CD4-positive, alpha-beta T cell (primary cell): Measurements from ENCODE around the gene PGAP2. TPM values are rescaled to one million over a fixed set of nuclear protein-coding genes. Genes with fewer than 3 reads are reported as not detected.
A peak's percentile ranks its signal among the peaks of the same experiment; 100 is the strongest.

Experiments
- ATAC-seq: fragments of 200-7000 bp; cut with Tn5 transposase; one replicate; pipeline ENCODE4 v1.10.0; 2022; ENCODE audit warnings: mild to moderate bottlenecking; ENCODE audit not compliant: poor library complexity
- CTCF ChIA-PET: fragments of 350-600 bp; sonication (Branson Sonifier 250); formaldehyde crosslinking; loops from one replicate; lab custom pipeline; 2021; ENCODE audit warnings: antibody characterized with exemption, inconsistent platforms; lab: Charles Lee
- POLR2A ChIA-PET: fragments of 350-600 bp; sonication (Branson Sonifier 250); formaldehyde crosslinking; loops from one replicate; lab custom pipeline; 2021; ENCODE audit warnings: antibody characterized with exemption, inconsistent platforms; lab: Charles Lee
- DNase-seq, 14 experiments: peaks; one replicate each; pipeline ENCODE4 v3.0.0-alpha.2; 2013 to 2020; ENCODE audit warnings: mixed read lengths in 2 of 14
- H3K27ac ChIP-seq, 2 donors: one replicate each; pipeline versions ENCODE4 v1.5.1 to v1.7.0; 2013; ENCODE audit warnings: low read length in 2 of 2, low read depth in 1 of 2, mild to moderate bottlenecking in 1 of 2
- H3K27me3 ChIP-seq, 2 experiments: 1 replicate in 1 of 2; 2 replicates in 1 of 2; pipeline versions ENCODE4 v1.6.1 to v1.7.0; 2013; ENCODE audit warnings: low read length in 2 of 2, control low read depth in 1 of 2, mild to moderate bottlenecking in 1 of 2, moderate library complexity in 1 of 2; ENCODE audit not compliant: insufficient read depth in 2 of 2, control insufficient read depth in 1 of 2
- H3K36me3 ChIP-seq: one replicate; pipeline ENCODE4 v1.6.1; 2013; ENCODE audit warnings: low read length, control low read depth; ENCODE audit not compliant: insufficient read depth
- H3K4me1 ChIP-seq: one replicate; pipeline ENCODE4 v1.6.1; 2013; ENCODE audit warnings: low read length, control low read depth; ENCODE audit not compliant: insufficient read depth
- H3K4me3 ChIP-seq: one replicate; pipeline ENCODE4 v1.5.1; 2013; ENCODE audit warnings: mild to moderate bottlenecking, low read length, moderate library complexity
- H3K9me3 ChIP-seq, 2 experiments: 1 replicate in 1 of 2; 2 replicates in 1 of 2; pipeline versions ENCODE4 v1.6.1 to v1.7.0; 2013; ENCODE audit warnings: low read length in 2 of 2, mild to moderate bottlenecking in 2 of 2, control low read depth in 1 of 2, moderate library complexity in 1 of 2; ENCODE audit not compliant: control insufficient read depth in 1 of 2, insufficient read depth in 1 of 2
- H3K27ac Mint-ChIP-seq: one replicate; pipeline ENCODE4 v1.8.0; 2020; ENCODE audit warnings: mixed read lengths
- H3K27me3 Mint-ChIP-seq: one replicate; pipeline ENCODE4 v1.8.0; 2021; ENCODE audit warnings: mixed read lengths
- H3K36me3 Mint-ChIP-seq: one replicate; pipeline ENCODE4 v1.8.0; 2021; ENCODE audit warnings: low read depth, mixed read lengths
- H3K4me1 Mint-ChIP-seq: one replicate; pipeline ENCODE4 v1.8.0; 2021; ENCODE audit warnings: low read depth, mixed read lengths
- H3K4me3 Mint-ChIP-seq: one replicate; pipeline ENCODE4 v1.8.0; 2020; ENCODE audit warnings: mild to moderate bottlenecking, mixed read lengths
- H3K9me3 Mint-ChIP-seq: one replicate; pipeline ENCODE4 v1.8.0; 2020; ENCODE audit warnings: mixed read lengths
- intact Hi-C, 2 experiments: fragments of 100-400 bp; cut with DNase I in 1 of 2; cut with micrococcal nuclease in 1 of 2; formaldehyde crosslinking; loops; one replicate each; pipeline versions ENCODE4 v1.15.1 to v1.9.0; 2023 to 2025; cut with DNase I, micrococcal nuclease
- total RNA-seq, 174 experiments: library from RNA in 2 of 174; stranded (reverse) in 2 of 174; gene quantifications; one replicate each; pipeline ENCODE4 v1.2.3 and lab custom pipeline; 2021 to 2026
- TF ChIP-seq, protein P1 (sequence below): fragments of 200-600 bp; IDR thresholded peaks from one replicate; pipeline ENCODE4 v1.8.0; 2022; ENCODE audit warnings: antibody characterized with exemption, mild to moderate bottlenecking

The PGAP2 gene
- total RNA-seq, 2 experiments from 2014 or later: 20.9 to 23.6 TPM

DNA sequence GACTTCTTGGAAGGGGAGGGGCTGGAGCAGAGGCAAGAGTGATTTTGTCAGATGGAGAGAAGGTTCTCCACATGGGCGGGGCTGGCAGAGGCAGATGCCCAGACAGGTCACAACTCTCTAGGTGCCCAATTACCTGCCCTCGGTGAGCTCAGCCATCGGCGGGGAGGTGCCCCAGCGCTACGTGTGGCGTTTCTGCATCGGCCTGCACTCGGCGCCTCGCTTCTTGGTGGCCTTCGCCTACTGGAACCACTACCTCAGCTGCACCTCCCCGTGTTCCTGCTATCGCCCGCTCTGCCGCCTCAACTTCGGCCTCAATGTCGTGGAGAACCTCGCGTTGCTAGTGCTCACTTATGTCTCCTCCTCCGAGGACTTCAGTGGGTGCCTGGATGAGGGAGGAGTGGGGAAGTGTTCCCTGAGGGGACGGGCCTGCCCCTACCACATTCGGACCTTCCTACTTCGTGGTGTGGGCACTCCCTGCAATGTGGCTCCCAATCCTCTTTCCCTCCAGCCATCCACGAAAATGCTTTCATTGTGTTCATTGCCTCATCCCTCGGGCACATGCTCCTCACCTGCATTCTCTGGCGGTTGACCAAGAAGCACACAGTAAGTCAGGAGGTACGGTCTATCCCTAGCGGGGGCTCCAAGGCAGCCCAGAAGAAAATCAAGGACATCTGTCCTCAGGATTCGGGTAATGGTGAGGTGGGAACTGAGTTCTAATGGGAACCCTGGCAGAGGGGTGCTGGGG, 15.6 kb downstream of the PGAP2 start:
- Mint-ChIP-seq H3K27me3 (no peaks in the 10 kb centered on the region), H3K36me3 (peaks cover 43% of the 10 kb centered on the region), H3K4me1 (peaks cover 38% of the 10 kb centered on the region), H3K4me3 (no peak overlapping the region), H3K27ac (peak overlapping the region; percentile 77), H3K9me3 (no peaks in the 10 kb centered on the region)
- Histone ChIP-seq H3K4me3 (no peak overlapping the region), H3K4me1 (peaks cover 28% of the 10 kb centered on the region), H3K9me3 (no peaks in the 10 kb centered on the region), H3K36me3 (peaks cover 33% of the 10 kb centered on the region), H3K27ac (no peak overlapping the region), H3K27me3 (no peaks in the 10 kb centered on the region)
- peak in 1 of 14 experiments; percentile 29 for DNase-seq
- no peak for ATAC-seq
- intact Hi-C loops: loop anchor here (1.0 to 2.0 kb wide), 2 partner anchors 15 to 58 kb away; no protein-coding TSS in a partner anchor
- ChIA-PET POLR2A (interaction anchor here (1.2 to 2.0 kb wide), 6 partner anchors 13 to 31 kb away, joined by 3 to 16 read pairs (median 12); partner anchors contain the start of gene RHOG), CTCF (interaction anchor here (2.0 kb wide), 1 partner anchor 31 kb away, joined by 9 read pairs; the partner anchor contains the start of gene STIM1)
- TF ChIP-seq, protein P1, sequence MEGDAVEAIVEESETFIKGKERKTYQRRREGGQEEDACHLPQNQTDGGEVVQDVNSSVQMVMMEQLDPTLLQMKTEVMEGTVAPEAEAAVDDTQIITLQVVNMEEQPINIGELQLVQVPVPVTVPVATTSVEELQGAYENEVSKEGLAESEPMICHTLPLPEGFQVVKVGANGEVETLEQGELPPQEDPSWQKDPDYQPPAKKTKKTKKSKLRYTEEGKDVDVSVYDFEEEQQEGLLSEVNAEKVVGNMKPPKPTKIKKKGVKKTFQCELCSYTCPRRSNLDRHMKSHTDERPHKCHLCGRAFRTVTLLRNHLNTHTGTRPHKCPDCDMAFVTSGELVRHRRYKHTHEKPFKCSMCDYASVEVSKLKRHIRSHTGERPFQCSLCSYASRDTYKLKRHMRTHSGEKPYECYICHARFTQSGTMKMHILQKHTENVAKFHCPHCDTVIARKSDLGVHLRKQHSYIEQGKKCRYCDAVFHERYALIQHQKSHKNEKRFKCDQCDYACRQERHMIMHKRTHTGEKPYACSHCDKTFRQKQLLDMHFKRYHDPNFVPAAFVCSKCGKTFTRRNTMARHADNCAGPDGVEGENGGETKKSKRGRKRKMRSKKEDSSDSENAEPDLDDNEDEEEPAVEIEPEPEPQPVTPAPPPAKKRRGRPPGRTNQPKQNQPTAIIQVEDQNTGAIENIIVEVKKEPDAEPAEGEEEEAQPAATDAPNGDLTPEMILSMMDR: no peak

DNA sequence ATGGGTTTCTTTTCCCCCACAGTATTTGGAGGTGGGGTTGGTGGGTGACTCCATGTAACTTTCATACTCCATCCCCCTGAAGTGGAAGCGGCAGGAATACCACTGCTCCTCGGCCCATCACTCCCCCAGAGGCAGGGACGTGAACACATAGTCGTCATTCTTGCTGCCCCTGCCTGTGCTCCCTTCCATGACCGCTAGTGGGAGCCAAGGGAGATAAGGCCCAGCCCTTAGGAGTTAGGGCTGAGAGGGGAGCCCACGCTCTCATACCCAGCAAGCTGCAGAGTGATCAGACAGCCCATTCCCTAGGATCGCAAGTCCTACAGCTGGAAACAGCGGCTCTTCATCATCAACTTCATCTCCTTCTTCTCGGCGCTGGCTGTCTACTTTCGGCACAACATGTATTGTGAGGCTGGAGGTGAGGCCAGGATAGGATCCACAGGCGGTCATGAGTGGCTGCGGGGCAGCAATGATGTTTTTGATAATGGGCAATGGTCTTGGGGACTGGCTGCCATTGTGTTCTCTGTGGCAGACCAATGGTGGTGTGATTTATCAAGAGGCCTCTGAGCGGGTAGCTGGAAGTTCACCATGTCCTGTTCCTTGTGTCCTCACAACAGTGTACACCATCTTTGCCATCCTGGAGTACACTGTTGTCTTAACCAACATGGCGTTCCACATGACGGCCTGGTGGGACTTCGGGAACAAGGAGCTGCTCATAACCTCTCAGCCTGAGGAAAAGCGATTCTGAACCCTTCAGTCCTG, 16.5 kb downstream of the PGAP2 start:
- Mint-ChIP-seq H3K36me3 (peaks cover 52% of the 10 kb centered on the region), H3K4me3 (no peak overlapping the region), H3K9me3 (no peaks in the 10 kb centered on the region), H3K4me1 (peaks cover 38% of the 10 kb centered on the region), H3K27ac (peak overlapping the region; percentile 77), H3K27me3 (no peaks in the 10 kb centered on the region)
- TF ChIP-seq, protein P1: peak; percentile 75
- peak; percentile 69 to 90 (median 80) for DNase-seq
- Histone ChIP-seq H3K4me3 (no peak overlapping the region), H3K27ac (peak overlapping the region in 1 of 2 donors; percentile 10), H3K36me3 (peaks cover 42% of the 10 kb centered on the region), H3K9me3 (no peaks in the 10 kb centered on the region), H3K4me1 (peaks cover 30% of the 10 kb centered on the region), H3K27me3 (no peaks in the 10 kb centered on the region)
- ChIA-PET CTCF (interaction anchor here (0.7 to 2.1 kb wide), 10 partner anchors 9 to 248 kb away, joined by 3 to 10 read pairs (median 4); partner anchors contain the start of genes RHOG and STIM1), POLR2A (interaction anchor here (1.0 to 1.7 kb wide), 6 partner anchors 13 to 35 kb away, joined by 3 to 15 read pairs (median 6); partner anchors contain the start of gene RHOG)
- intact Hi-C loops: loop anchor here (1.0 to 2.0 kb wide), 3 partner anchors 14 to 243 kb away; no protein-coding TSS in a partner anchor
- peak; percentile 100 for ATAC-seq

DNA sequence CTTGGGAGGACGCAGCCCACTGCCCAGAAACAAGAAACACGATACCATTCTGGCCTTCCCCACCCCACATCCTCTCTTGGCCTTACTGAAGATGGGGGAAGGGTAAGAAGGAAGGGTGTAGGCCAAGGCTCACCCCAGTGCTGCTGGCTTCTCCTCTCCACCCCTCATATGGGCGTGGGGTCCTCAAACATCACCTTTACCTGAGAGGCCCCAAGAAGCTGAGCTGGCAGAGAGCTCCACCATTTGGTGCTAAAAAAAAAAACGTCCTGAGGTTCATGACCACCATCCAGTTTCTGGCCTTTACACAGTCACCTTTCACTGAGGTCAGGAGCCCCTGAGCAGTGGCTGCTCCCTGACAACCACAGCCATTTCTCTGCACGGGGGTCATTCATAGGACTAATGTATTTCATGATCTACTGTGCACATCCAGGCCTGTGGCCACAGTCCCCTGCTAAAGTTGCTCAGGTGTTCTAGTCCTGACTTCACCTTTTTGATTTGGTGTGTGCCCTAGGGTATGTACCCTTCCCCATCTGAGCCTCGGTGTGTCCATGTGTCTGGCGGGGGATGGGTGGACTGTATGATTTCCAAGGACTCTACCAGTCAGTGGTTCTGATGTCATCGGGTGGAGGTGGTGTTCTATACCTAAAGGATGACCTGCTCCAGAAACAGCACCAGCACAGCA, 17.3 kb downstream of the PGAP2 start:
- H3K36me3 Mint-ChIP-seq: peaks cover 59% of the 10 kb centered on the region

More for the DNA sequence above, 17.3 kb downstream of the PGAP2 start:
- peak overlapping the region; percentile 77 for H3K27ac Mint-ChIP-seq
- peak overlapping the region in 1 of 2 donors; percentile 4 for H3K27ac ChIP-seq
- ChIA-PET CTCF (interaction anchor here (0.6 to 2.1 kb wide), 11 partner anchors 8 to 247 kb away, joined by 3 to 10 read pairs (median 4); partner anchors contain the start of genes RHOG and STIM1), POLR2A (interaction anchor here (1.0 to 1.7 kb wide), 6 partner anchors 12 to 34 kb away, joined by 3 to 15 read pairs (median 6); partner anchors contain the start of gene RHOG)
- ATAC-seq: no peak
- no peaks in the 10 kb centered on the region for H3K27me3 ChIP-seq
- H3K4me3 ChIP-seq: no peak overlapping the region
- peaks cover 43% of the 10 kb centered on the region for H3K4me1 Mint-ChIP-seq
- H3K36me3 ChIP-seq: peaks cover 49% of the 10 kb centered on the region
- H3K4me3 Mint-ChIP-seq: no peak overlapping the region
- no peaks in the 10 kb centered on the region for H3K9me3 ChIP-seq
- peaks cover 35% of the 10 kb centered on the region for H3K4me1 ChIP-seq
- intact Hi-C loops: loop anchor here (1.0 to 2.0 kb wide), 2 partner anchors 13 to 243 kb away; no protein-coding TSS in a partner anchor
- H3K9me3 Mint-ChIP-seq: no peaks in the 10 kb centered on the region
- TF ChIP-seq, protein P1: no peak
- peak in 1 of 14 experiments; percentile 16 for DNase-seq
- H3K27me3 Mint-ChIP-seq: no peaks in the 10 kb centered on the region
